Activated CD8-positive, alpha-beta T cell treated with anti-CD3 and anti-CD28 coated beads for 36 hours (primary cell): ENCODE data around the gene CTNNA2. TPM values are rescaled to one million over a fixed set of nuclear protein-coding genes. Genes with fewer than 3 reads are reported as not detected.

ENCODE experiments used
- ATAC-seq: fragments of 200-7000 bp; cut with Tn5 transposase; one replicate; pipeline ENCODE4 v1.10.0; 2021; ENCODE audit warnings: mild to moderate bottlenecking, moderate library complexity
- CTCF ChIA-PET: fragments of 350-600 bp; sonication (Branson Sonifier 250); formaldehyde crosslinking; loops from one replicate; lab custom pipeline; 2021; ENCODE audit warnings: antibody characterized with exemption; lab: Charles Lee
- POLR2A ChIA-PET: fragments of 350-600 bp; sonication (Branson Sonifier 250); formaldehyde crosslinking; loops from one replicate; lab custom pipeline; 2021; ENCODE audit warnings: antibody characterized with exemption; lab: Charles Lee
- DNase-seq: peaks from one replicate; pipeline ENCODE4 v3.0.0-alpha.2; 2020
- H3K27ac Mint-ChIP-seq: one replicate; pipeline ENCODE4 v1.8.0; 2021; ENCODE audit warnings: mild to moderate bottlenecking, mixed read lengths
- H3K27me3 Mint-ChIP-seq: one replicate; pipeline ENCODE4 v1.8.0; 2021; ENCODE audit warnings: mixed read lengths
- H3K36me3 Mint-ChIP-seq: one replicate; pipeline ENCODE4 v1.8.0; 2021; ENCODE audit warnings: low read depth, mixed read lengths
- H3K4me1 Mint-ChIP-seq: one replicate; pipeline ENCODE4 v1.8.0; 2021; ENCODE audit warnings: low read depth, mixed read lengths
- H3K4me3 Mint-ChIP-seq: one replicate; pipeline ENCODE4 v1.8.0; 2021; ENCODE audit warnings: mild to moderate bottlenecking, moderate library complexity, mixed read lengths
- H3K9me3 Mint-ChIP-seq: one replicate; pipeline ENCODE4 v1.8.0; 2021; ENCODE audit warnings: mixed read lengths
- CTCF ChIP-seq: fragments of 200-600 bp; IDR thresholded peaks from one replicate; pipeline ENCODE4 v1.8.0; 2022; ENCODE audit warnings: antibody characterized with exemption, mild to moderate bottlenecking
- intact Hi-C: fragments of 100-400 bp; cut with micrococcal nuclease; formaldehyde crosslinking; loops from one replicate; pipeline ENCODE4 v1.10.0; 2022
- total RNA-seq, 2 experiments: library from RNA; stranded (reverse); gene quantifications; one replicate each; pipeline ENCODE4 v1.2.3, GENCODE V29; 2021

CTNNA2 gene
- total RNA-seq, 2 experiments from 2014 or later: not detected

DNA sequence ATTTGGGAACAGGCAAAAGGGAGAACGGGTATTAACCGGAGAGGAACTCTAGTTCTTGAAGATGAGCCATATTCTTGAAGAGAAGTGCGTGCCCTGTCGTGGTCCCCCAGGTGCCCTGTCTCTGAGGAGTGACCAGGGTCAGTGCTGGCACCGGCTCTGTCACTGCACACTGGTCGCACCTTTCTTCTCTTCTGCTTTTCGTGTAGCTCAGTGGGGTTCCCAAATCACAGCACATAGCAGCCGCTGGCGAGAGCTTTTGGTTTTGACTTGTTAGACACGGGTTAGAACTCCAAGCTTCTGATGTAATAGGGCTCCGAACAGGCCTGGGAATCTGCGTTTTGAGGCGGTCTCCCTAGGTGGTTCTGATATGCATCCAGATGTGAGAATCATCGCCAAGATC, 810.1 kb downstream of the CTNNA2 start:
- no peaks in the 10 kb centered on the region for H3K36me3 Mint-ChIP-seq
- no peak overlapping the region for H3K4me3 Mint-ChIP-seq
- H3K9me3 Mint-ChIP-seq: no peaks in the 10 kb centered on the region
- no peaks in the 10 kb centered on the region for H3K4me1 Mint-ChIP-seq
- ATAC-seq (no peak), DNase-seq (no peak)
- no peak for TF ChIP-seq CTCF
- ChIA-PET CTCF (no interaction called here), POLR2A (no interaction called here)
- H3K27me3 Mint-ChIP-seq: peaks cover 7% of the 10 kb centered on the region
- intact Hi-C loops: no loop called here
- H3K27ac Mint-ChIP-seq: no peak overlapping the region

DNA sequence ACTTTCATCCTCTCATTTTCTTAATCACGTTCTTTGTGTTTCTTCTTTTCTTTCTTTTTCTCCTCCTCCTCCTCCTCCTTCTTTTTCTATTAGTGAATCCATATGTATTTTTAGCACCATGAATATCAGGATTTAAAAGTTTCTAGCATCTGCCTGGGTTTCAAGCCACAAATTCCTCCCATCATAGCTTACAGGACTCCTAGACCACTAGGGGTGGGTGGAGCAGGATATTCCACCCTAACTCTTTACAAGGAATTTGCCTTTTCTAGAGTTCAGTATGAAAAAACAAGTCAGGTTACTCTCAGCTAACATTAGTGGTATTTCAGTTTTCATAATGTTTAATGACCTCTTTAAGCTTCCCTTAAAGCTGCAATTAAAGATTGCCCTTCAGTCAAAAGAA, 810.8 kb downstream of the CTNNA2 start:
- Mint-ChIP-seq H3K27ac (no peak overlapping the region), H3K27me3 (peaks cover 10% of the 10 kb centered on the region), H3K36me3 (no peaks in the 10 kb centered on the region), H3K9me3 (no peaks in the 10 kb centered on the region), H3K4me1 (no peaks in the 10 kb centered on the region), H3K4me3 (no peak overlapping the region)
- ATAC-seq (no peak), DNase-seq (no peak)
- POLR2A ChIA-PET: no interaction called here
- TF ChIP-seq CTCF: no peak
- CTCF ChIA-PET: interaction anchor here (0.9 kb wide), 1 partner anchor 11 kb away, joined by 3 read pairs; no protein-coding TSS in a partner anchor
- intact Hi-C loops: no loop called here

GRCh38 chr2:80324525-80324924, 811.7 kb downstream of the CTNNA2 start:
- no peaks in the 10 kb centered on the region for H3K4me1 Mint-ChIP-seq
- H3K27ac Mint-ChIP-seq: no peak overlapping the region
- ATAC-seq (no peak), DNase-seq (no peak)
- H3K27me3 Mint-ChIP-seq: peaks cover 10% of the 10 kb centered on the region
- no peaks in the 10 kb centered on the region for H3K9me3 Mint-ChIP-seq
- no peak overlapping the region for H3K4me3 Mint-ChIP-seq
- H3K36me3 Mint-ChIP-seq: no peaks in the 10 kb centered on the region
- intact Hi-C loops: no loop called here
- ChIA-PET CTCF (interaction anchor here (0.9 kb wide), 1 partner anchor 12 kb away, joined by 3 read pairs; no protein-coding TSS in a partner anchor), POLR2A (no interaction called here)
- no peak for TF ChIP-seq CTCF

DNA sequence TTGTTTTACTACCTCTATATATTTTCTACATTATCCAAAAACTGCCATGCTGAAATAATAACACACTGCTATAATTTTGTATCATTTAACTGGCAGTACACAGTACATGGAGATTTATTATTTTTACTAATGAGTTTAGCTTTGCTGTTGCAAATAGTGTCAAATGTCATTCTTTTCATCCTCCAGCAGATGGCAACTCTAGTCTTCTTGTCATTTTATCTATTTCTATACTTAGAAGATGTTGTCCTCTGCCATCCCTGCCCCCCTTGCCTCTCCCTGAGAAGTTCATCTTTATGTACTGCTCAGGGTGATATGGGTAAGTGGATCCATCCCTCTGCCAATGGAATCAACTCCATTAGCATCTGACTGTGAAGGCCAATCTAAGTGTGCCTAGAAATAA, 813.4 kb downstream of the CTNNA2 start:
- H3K4me1 Mint-ChIP-seq: no peaks in the 10 kb centered on the region
- no peaks in the 10 kb centered on the region for H3K36me3 Mint-ChIP-seq
- CTCF ChIA-PET: no interaction called here
- no peak overlapping the region for H3K4me3 Mint-ChIP-seq
- ATAC-seq (no peak), DNase-seq (no peak)
- no peak overlapping the region for H3K27ac Mint-ChIP-seq
- POLR2A ChIA-PET: no interaction called here
- H3K9me3 Mint-ChIP-seq: no peaks in the 10 kb centered on the region
- intact Hi-C loops: no loop called here
- TF ChIP-seq CTCF: no peak
- peaks cover 8% of the 10 kb centered on the region for H3K27me3 Mint-ChIP-seq

DNA sequence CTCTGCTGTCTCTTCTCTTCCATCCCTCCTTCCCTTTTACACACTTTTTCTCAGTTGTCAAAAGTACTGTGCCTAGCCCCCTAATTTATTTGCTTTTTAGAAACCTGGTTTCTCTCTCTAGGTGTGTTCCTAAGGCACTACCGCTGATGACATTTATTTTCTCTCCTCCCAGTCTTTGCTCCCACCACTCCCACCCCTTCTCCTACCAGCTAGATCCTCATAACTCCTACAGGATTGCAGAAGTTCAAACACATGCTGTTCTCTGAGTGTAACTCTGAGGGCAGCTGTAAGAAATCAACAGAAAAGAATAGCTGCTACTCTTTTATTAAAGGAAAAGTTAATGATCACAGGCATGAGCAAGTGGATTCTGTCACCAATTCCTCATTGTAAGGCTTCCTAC, 814.0 kb downstream of the CTNNA2 start:
- Mint-ChIP-seq H3K4me1 (no peaks in the 10 kb centered on the region), H3K9me3 (no peaks in the 10 kb centered on the region), H3K27me3 (peaks cover 7% of the 10 kb centered on the region), H3K4me3 (no peak overlapping the region), H3K36me3 (no peaks in the 10 kb centered on the region), H3K27ac (no peak overlapping the region)
- DNase-seq (no peak), ATAC-seq (no peak)
- intact Hi-C loops: no loop called here
- TF ChIP-seq CTCF: no peak
- CTCF ChIA-PET: no interaction called here
- POLR2A ChIA-PET: interaction anchor here (1.2 kb wide), 1 partner anchor 62 kb away, joined by 3 read pairs; no protein-coding TSS in a partner anchor
